ENCODE data around the gene PPP2R2C. TPM values are rescaled to one million over a fixed set of nuclear protein-coding genes. Genes with fewer than 3 reads are reported as not detected.

The PPP2R2C gene
- total RNA-seq, 1 experiment from 2014 or later, result 32.9 TPM

- H3K4me1 ChIP-seq (ENCODE audit: control insufficient read depth in 1 of 2, insufficient read depth in 2 of 2, low read length in 2 of 2), result no peaks in the 10 kb centered on the region
- no peaks in the 10 kb centered on the region for H3K36me3 ChIP-seq (ENCODE audit: control insufficient read depth in 1 of 2, insufficient read depth in 2 of 2, low read length in 2 of 2)
- no peak overlapping the region for H3K9ac ChIP-seq (ENCODE audit: low read length)
- no peaks in the 10 kb centered on the region for H4K20me1 ChIP-seq (ENCODE audit: insufficient read depth)
- no TSS peak for BruUV-seq (replicated peaks)
- DNase-seq (ENCODE audit: low read depth, low spot score) (no peak), ATAC-seq (no peak)
- TF ChIP-seq ZBTB33 (IDR thresholded peaks at IDR 0.05; ENCODE audit: extremely low read depth, insufficient replicate concordance, low read length), result no peak
- no peak for TF ChIP-seq FOSL1 (IDR thresholded peaks at IDR 0.05; ENCODE audit: low read depth)
- TF ChIP-seq EGR1 (IDR thresholded peaks at IDR 0.05; ENCODE audit: low read depth), result no peak
- no peak for TF ChIP-seq ZNF274 (IDR thresholded peaks at IDR 0.05; ENCODE audit: low read depth, low read length)
- TF ChIP-seq CBX3 (IDR thresholded peaks at IDR 0.05; ENCODE audit: low read depth), result no peak
- no peak overlapping the region for H3K4me3 ChIP-seq (replicated peaks in 1 of 2; ENCODE audit: low read depth in 1 of 2, low read length in 2 of 2)
- no peaks in the 10 kb centered on the region for H3K9me2 ChIP-seq (ENCODE audit: insufficient read depth)
- intact Hi-C loops (cut with micrococcal nuclease), result no loop called here
- H2AFZ ChIP-seq (ENCODE audit: low read depth, low read length, poor library complexity, severe bottlenecking), result no peak overlapping the region
- H3K9me3 ChIP-seq (ENCODE audit: control insufficient read depth in 1 of 2, insufficient read depth in 1 of 2, low read depth in 1 of 2, low read length in 2 of 2), result no peaks in the 10 kb centered on the region
- CTCF ChIA-PET, result interaction anchor here (0.7 to 1.6 kb wide), 2 partner anchors 15 to 75 kb away, joined by 6 read pairs; no protein-coding TSS in a partner anchor
- no peak overlapping the region for H3K4me2 ChIP-seq (ENCODE audit: low read length)
- POLR2A ChIA-PET, result no interaction called here
- no peaks in the 10 kb centered on the region for H3K27me3 ChIP-seq (ENCODE audit: insufficient read depth, low read length)
- RAD21 ChIA-PET (ENCODE audit: low non-redundant PET in 1 of 2, low total read pairs in 2 of 2, uncharacterized antibody in 2 of 2, unreplicated experiment in 2 of 2), result no interaction called here
- H3K27ac ChIP-seq (ENCODE audit: low read depth, low read length), result no peak overlapping the region
- H3K79me2 ChIP-seq (ENCODE audit: insufficient read depth, low read length), result no peaks in the 10 kb centered on the region
Observed at GRCh38 chr4:6316461-6317003, 155.9 kb downstream of the PPP2R2C start.

GRCh38 chr4:6313216-6313615 lies 159.2 kb downstream of the PPP2R2C start:
- H3K36me3 ChIP-seq (ENCODE audit: control insufficient read depth in 1 of 2, insufficient read depth in 2 of 2, low read length in 2 of 2), result no peaks in the 10 kb centered on the region
- no peaks in the 10 kb centered on the region for H3K4me1 ChIP-seq (ENCODE audit: control insufficient read depth in 1 of 2, insufficient read depth in 2 of 2, low read length in 2 of 2)
- TF ChIP-seq ZFX (IDR thresholded peaks at IDR 0.05), result no peak
- no peak for TF ChIP-seq MAX (IDR thresholded peaks at IDR 0.05)
- no peak for TF ChIP-seq RAD21 (IDR thresholded peaks at IDR 0.05; ENCODE audit: low read depth)
- no peak for TF ChIP-seq ZNF274 (IDR thresholded peaks at IDR 0.05; ENCODE audit: low read depth, low read length)
- TF ChIP-seq SRF (IDR thresholded peaks at IDR 0.05; ENCODE audit: low read depth), result no peak
- no peak for TF ChIP-seq ATF3 (IDR thresholded peaks at IDR 0.05)
- no peak for TF ChIP-seq JUND (IDR thresholded peaks at IDR 0.05)
- TF ChIP-seq EGR1 (IDR thresholded peaks at IDR 0.05; ENCODE audit: low read depth), result no peak
- TF ChIP-seq EZH2 (IDR thresholded peaks at IDR 0.05), result no peak
- TF ChIP-seq CEBPB (IDR thresholded peaks at IDR 0.05; ENCODE audit: low read depth), result no peak
- no peak for TF ChIP-seq REST (IDR thresholded peaks at IDR 0.05; ENCODE audit: low read depth)
- CTCF ChIA-PET, result no interaction called here
- POLR2A ChIA-PET, result no interaction called here
- H3K79me2 ChIP-seq (ENCODE audit: insufficient read depth, low read length), result no peaks in the 10 kb centered on the region
- H3K9me3 ChIP-seq (ENCODE audit: control insufficient read depth in 1 of 2, insufficient read depth in 1 of 2, low read depth in 1 of 2, low read length in 2 of 2), result no peaks in the 10 kb centered on the region
- H3K9ac ChIP-seq (ENCODE audit: low read length), result no peak overlapping the region
- no peak overlapping the region for H3K27ac ChIP-seq (ENCODE audit: low read depth, low read length)
- no TSS peak for BruUV-seq (replicated peaks)
- ATAC-seq, result no peak
- H2AFZ ChIP-seq (ENCODE audit: low read depth, low read length, poor library complexity, severe bottlenecking), result no peak overlapping the region
- H4K20me1 ChIP-seq (ENCODE audit: insufficient read depth), result no peaks in the 10 kb centered on the region
- intact Hi-C loops (cut with micrococcal nuclease), result loop anchor here (5.0 kb wide), 1 partner anchor 136 kb away; no protein-coding TSS in a partner anchor
- H3K4me3 ChIP-seq (replicated peaks in 1 of 2; ENCODE audit: low read depth in 1 of 2, low read length in 2 of 2), result no peak overlapping the region
- no peaks in the 10 kb centered on the region for H3K27me3 ChIP-seq (ENCODE audit: insufficient read depth, low read length)
- DNase-seq (ENCODE audit: low read depth, low spot score), result no peak
- H3K9me2 ChIP-seq (ENCODE audit: insufficient read depth), result no peaks in the 10 kb centered on the region
- RAD21 ChIA-PET (ENCODE audit: low non-redundant PET in 1 of 2, low total read pairs in 2 of 2, uncharacterized antibody in 2 of 2, unreplicated experiment in 2 of 2), result no interaction called here
- H3K4me2 ChIP-seq (ENCODE audit: low read length), result no peak overlapping the region

Measured in HCT116 (cell line).